GM19452 (cell line): ENCODE results near the gene AKR1B1.
"Not testable (repeated sequence)": the region's sequence is repeated elsewhere in the genome, so short reads cannot be mapped to it uniquely, and the experiment has no call there.

Experiments used
- ATAC-seq: cut with Tn5 transposase; IDR thresholded peaks from one replicate; pipeline ENCODE4 v1.9.1; 2021; ENCODE audit not compliant: unreplicated experiment

Gene AKR1B1

GRCh38 chr7:134458806-134459698 is at the start of gene AKR1B1:
TSS of gene AKR1B1 (minus strand) at chr7:134459100. CDS start at chr7:134459062, 38 bp downstream.
- ATAC-seq = peak; percentile 96

GRCh38 chr7:134505856-134506255 is 47.0 kb upstream of the AKR1B1 start:
- ATAC-seq = no peak

- no peak for ATAC-seq
Measured at GRCh38 chr7:134504660-134505164, 45.8 kb upstream of the AKR1B1 start.

- no peak for ATAC-seq
Measured at GRCh38 chr7:134502463-134503371, 43.8 kb upstream of the AKR1B1 start.

GRCh38 chr7:134500982-134501381 is 42.1 kb upstream of the AKR1B1 start:
- no peak for ATAC-seq

GRCh38 chr7:134500406-134500805 is 41.5 kb upstream of the AKR1B1 start:
- no peak for ATAC-seq

GRCh38 chr7:134495546-134495945 is 36.6 kb upstream of the AKR1B1 start:
- ATAC-seq = no peak

GRCh38 chr7:134493091-134493490 is 34.2 kb upstream of the AKR1B1 start:
- no peak for ATAC-seq

- not testable (repeated sequence) for ATAC-seq
Measured at GRCh38 chr7:134487721-134488120, 28.8 kb upstream of the AKR1B1 start.

- ATAC-seq = no peak
Measured at GRCh38 chr7:134485203-134485602, 26.3 kb upstream of the AKR1B1 start.

- ATAC-seq = no peak
Measured at GRCh38 chr7:134483296-134483695, 24.4 kb upstream of the AKR1B1 start.

- ATAC-seq = no peak
Measured at GRCh38 chr7:134482858-134483257, 24.0 kb upstream of the AKR1B1 start.

GRCh38 chr7:134481167-134481566 is 22.3 kb upstream of the AKR1B1 start:
- ATAC-seq = no peak

GRCh38 chr7:134480730-134481129 is 21.8 kb upstream of the AKR1B1 start:
- ATAC-seq = no peak

- ATAC-seq = no peak
Measured at GRCh38 chr7:134480202-134480601, 21.3 kb upstream of the AKR1B1 start.

GRCh38 chr7:134478707-134479106 is 19.8 kb upstream of the AKR1B1 start:
- ATAC-seq = no peak

GRCh38 chr7:134477954-134478353 is 19.1 kb upstream of the AKR1B1 start:
- ATAC-seq = no peak

GRCh38 chr7:134476044-134476443 is 17.1 kb upstream of the AKR1B1 start:
- no peak for ATAC-seq

- ATAC-seq = no peak
Measured at GRCh38 chr7:134474828-134475227, 15.9 kb upstream of the AKR1B1 start.

- no peak for ATAC-seq
Measured at GRCh38 chr7:134473861-134474291, 15.0 kb upstream of the AKR1B1 start.

- no peak for ATAC-seq
Measured at GRCh38 chr7:134472572-134473244, 13.8 kb upstream of the AKR1B1 start.
